ENCODE results near the gene DGUOK.

DNA sequence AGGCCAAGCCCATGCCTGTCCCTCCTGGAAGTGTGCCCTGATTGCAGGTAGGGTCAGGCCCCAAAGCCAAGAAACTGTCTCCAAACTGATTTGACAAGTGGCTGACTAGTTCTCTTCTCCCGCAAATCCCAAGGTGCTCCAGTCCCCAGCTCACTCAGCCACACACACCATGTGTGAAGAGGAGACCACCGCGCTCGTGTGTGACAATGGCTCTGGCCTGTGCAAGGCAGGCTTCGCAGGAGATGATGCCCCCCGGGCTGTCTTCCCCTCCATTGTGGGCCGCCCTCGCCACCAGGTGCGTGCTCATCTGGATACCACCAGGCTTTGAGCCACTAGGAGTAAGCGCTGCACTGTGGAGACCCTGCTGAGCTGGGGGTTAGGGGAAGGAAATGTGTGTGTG is 25.5 kb upstream of the DGUOK start:
- TF ChIP-seq CTCF (IDR thresholded peaks at IDR 0.05; ENCODE audit: low read depth, low read length, missing input control) (no peak), ATF3 (IDR thresholded peaks at IDR 0.05) (no peak), GABPA (IDR thresholded peaks at IDR 0.05 in 1 of 2, conservative IDR thresholded peaks at IDR 0.05 in 1 of 2) (no peak), TAF1 (conservative IDR thresholded peaks at IDR 0.05) (no peak), FOXA2 (IDR thresholded peaks at IDR 0.05) (no peak), SP1 (IDR thresholded peaks at IDR 0.05) (no peak), EGR1 (IDR thresholded peaks at IDR 0.05; ENCODE audit: low read depth in 2 of 2) (no peak), JUND (IDR thresholded peaks at IDR 0.05) (no peak), HNF4G (IDR thresholded peaks at IDR 0.05) (no peak)
- TF ChIP-seq, protein P1, sequence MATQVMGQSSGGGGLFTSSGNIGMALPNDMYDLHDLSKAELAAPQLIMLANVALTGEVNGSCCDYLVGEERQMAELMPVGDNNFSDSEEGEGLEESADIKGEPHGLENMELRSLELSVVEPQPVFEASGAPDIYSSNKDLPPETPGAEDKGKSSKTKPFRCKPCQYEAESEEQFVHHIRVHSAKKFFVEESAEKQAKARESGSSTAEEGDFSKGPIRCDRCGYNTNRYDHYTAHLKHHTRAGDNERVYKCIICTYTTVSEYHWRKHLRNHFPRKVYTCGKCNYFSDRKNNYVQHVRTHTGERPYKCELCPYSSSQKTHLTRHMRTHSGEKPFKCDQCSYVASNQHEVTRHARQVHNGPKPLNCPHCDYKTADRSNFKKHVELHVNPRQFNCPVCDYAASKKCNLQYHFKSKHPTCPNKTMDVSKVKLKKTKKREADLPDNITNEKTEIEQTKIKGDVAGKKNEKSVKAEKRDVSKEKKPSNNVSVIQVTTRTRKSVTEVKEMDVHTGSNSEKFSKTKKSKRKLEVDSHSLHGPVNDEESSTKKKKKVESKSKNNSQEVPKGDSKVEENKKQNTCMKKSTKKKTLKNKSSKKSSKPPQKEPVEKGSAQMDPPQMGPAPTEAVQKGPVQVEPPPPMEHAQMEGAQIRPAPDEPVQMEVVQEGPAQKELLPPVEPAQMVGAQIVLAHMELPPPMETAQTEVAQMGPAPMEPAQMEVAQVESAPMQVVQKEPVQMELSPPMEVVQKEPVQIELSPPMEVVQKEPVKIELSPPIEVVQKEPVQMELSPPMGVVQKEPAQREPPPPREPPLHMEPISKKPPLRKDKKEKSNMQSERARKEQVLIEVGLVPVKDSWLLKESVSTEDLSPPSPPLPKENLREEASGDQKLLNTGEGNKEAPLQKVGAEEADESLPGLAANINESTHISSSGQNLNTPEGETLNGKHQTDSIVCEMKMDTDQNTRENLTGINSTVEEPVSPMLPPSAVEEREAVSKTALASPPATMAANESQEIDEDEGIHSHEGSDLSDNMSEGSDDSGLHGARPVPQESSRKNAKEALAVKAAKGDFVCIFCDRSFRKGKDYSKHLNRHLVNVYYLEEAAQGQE (IDR thresholded peaks at IDR 0.05), result no peak

Data from liver (tissue), 3 donors.